Measurements from ENCODE around the gene PTX4.
"Not testable (repeated sequence)": the region's sequence is repeated elsewhere in the genome, so short reads cannot be mapped to it uniquely, and the experiment has no call there.

PTX4 gene

GRCh38 chr16:1478937-1479336 lies 9.8 kb downstream of the PTX4 start:
- not testable (repeated sequence) for DNase-seq

- no peak for DNase-seq
These were observed 11.7 kb downstream of the PTX4 start for GRCh38 chr16:1477033-1477432.

- DNase-seq: no peak
These were observed 13.1 kb downstream of the PTX4 start for GRCh38 chr16:1475552-1476114.

GRCh38 chr16:1474796-1475551 lies 13.8 kb downstream of the PTX4 start, which contains the start of gene CLCN7:
TSS of gene CLCN7 (minus strand) at chr16:1475028. CDS start at chr16:1474974, 54 bp downstream.
- peak; percentile 83 for DNase-seq

GRCh38 chr16:1474082-1474795 lies 14.5 kb downstream of the PTX4 start:
- DNase-seq: no peak

GRCh38 chr16:1472974-1473373 lies 15.8 kb downstream of the PTX4 start:
- DNase-seq: no peak

GRCh38 chr16:1471569-1472194 lies 17.1 kb downstream of the PTX4 start:
- no peak for DNase-seq

GRCh38 chr16:1470481-1471251 lies 18.1 kb downstream of the PTX4 start:
- no peak for DNase-seq

GRCh38 chr16:1469693-1470201 lies 19.0 kb downstream of the PTX4 start:
- DNase-seq: no peak

- not testable (repeated sequence) for DNase-seq
These were observed 19.6 kb downstream of the PTX4 start for GRCh38 chr16:1469141-1469540.

- no peak for DNase-seq
These were observed 20.3 kb downstream of the PTX4 start for GRCh38 chr16:1468426-1468810.

GRCh38 chr16:1466968-1467521 lies 21.7 kb downstream of the PTX4 start:
- no peak for DNase-seq

- no peak for DNase-seq
These were observed 22.7 kb downstream of the PTX4 start for GRCh38 chr16:1466054-1466453.

- DNase-seq: no peak
These were observed 23.2 kb downstream of the PTX4 start for GRCh38 chr16:1465567-1465915.

- DNase-seq: no peak
These were observed 23.7 kb downstream of the PTX4 start for GRCh38 chr16:1464894-1465566.

GRCh38 chr16:1464196-1464893 lies 24.4 kb downstream of the PTX4 start:
- DNase-seq: no peak

- DNase-seq: no peak
These were observed 27.6 kb downstream of the PTX4 start for GRCh38 chr16:1461146-1461545.

- DNase-seq: no peak
These were observed 28.1 kb downstream of the PTX4 start for GRCh38 chr16:1460602-1461138.

GRCh38 chr16:1459967-1460366 lies 28.8 kb downstream of the PTX4 start:
- DNase-seq: no peak

- no peak for DNase-seq
These were observed 29.8 kb downstream of the PTX4 start for GRCh38 chr16:1458977-1459341.
